SK-N-SH treated with all-trans-retinoic acid at 6 μM for 48 hours (cell line): ENCODE results near the gene NLRX1.
"Not testable (repeated sequence)": the region's sequence is repeated elsewhere in the genome, so short reads cannot be mapped to it uniquely, and the experiment has no call there.

Experiments
- ATAC-seq: fragments of 200-7000 bp; cut with Tn5 transposase; 3 replicates; pipeline ENCODE4 v1.9.1; 2020; ENCODE audit warnings: mild to moderate bottlenecking, moderate library complexity
- ARNTL ChIP-seq: fragments of 450-650 bp; formaldehyde crosslinking; IDR thresholded peaks from 2 replicates; pipeline ENCODE4 v1.5.0; 2020; ENCODE audit warnings: low read depth, mild to moderate bottlenecking, moderate library complexity, borderline replicate concordance
- BACH2 ChIP-seq: fragments of 250-450 bp; sonication (Bioruptor Pico); IDR thresholded peaks from 2 replicates; pipeline ENCODE4 v1.9.0; 2021; ENCODE audit warnings: mild to moderate bottlenecking, borderline replicate concordance
- CSDC2 ChIP-seq: fragments of 250-450 bp; sonication (Bioruptor Pico); IDR thresholded peaks from 2 replicates; pipeline ENCODE4 v1.5.0; 2020; ENCODE audit warnings: mild to moderate bottlenecking, moderate library complexity
- GLIS3 ChIP-seq: fragments of 250-450 bp; sonication (Bioruptor Pico); IDR thresholded peaks from 2 replicates; pipeline ENCODE4 v1.5.0; 2020; ENCODE audit warnings: mild to moderate bottlenecking, moderate library complexity
- OSR1 ChIP-seq: fragments of 250-450 bp; sonication (Bioruptor Pico); IDR thresholded peaks from 2 replicates; pipeline ENCODE4 v1.8.0; 2022; ENCODE audit warnings: moderate library complexity, mild to moderate bottlenecking, inconsistent platforms
- PPARA ChIP-seq: fragments of 250-450 bp; sonication (Bioruptor Pico); IDR thresholded peaks from 2 replicates; pipeline ENCODE4 v1.5.0; 2020; ENCODE audit warnings: mild to moderate bottlenecking, borderline replicate concordance
- RARB ChIP-seq: fragments of 250-450 bp; sonication (Bioruptor Pico); IDR thresholded peaks from 2 replicates; pipeline ENCODE4 v1.8.0; 2021; ENCODE audit warnings: mild to moderate bottlenecking, moderate library complexity
- TCF4 ChIP-seq: fragments of 250-450 bp; sonication (Bioruptor Pico); IDR thresholded peaks from 2 replicates; pipeline ENCODE4 v1.8.0; 2021; ENCODE audit warnings: mild to moderate bottlenecking, moderate library complexity, borderline replicate concordance
- TOX ChIP-seq: fragments of 250-450 bp; sonication (Bioruptor Pico); IDR thresholded peaks from 2 replicates; pipeline ENCODE4 v1.8.0; 2021; ENCODE audit warnings: mild to moderate bottlenecking, moderate library complexity, borderline replicate concordance
- ZC3H10 ChIP-seq: fragments of 250-450 bp; sonication (Bioruptor Pico); IDR thresholded peaks from 2 replicates; pipeline ENCODE4 v1.5.1; 2021; ENCODE audit warnings: mild to moderate bottlenecking, moderate library complexity
- ZFP30 ChIP-seq: fragments of 450-650 bp; formaldehyde crosslinking; IDR thresholded peaks from 2 replicates; pipeline ENCODE4 v1.5.0; 2022; ENCODE audit warnings: mild to moderate bottlenecking, moderate library complexity
- ZNF565 ChIP-seq: fragments of 450-650 bp; formaldehyde crosslinking; conservative IDR thresholded peaks from 2 replicates; pipeline ENCODE4 v1.5.0; 2020; ENCODE audit warnings: low read depth, mild to moderate bottlenecking, moderate library complexity
- ZNF70 ChIP-seq: fragments of 450-650 bp; formaldehyde crosslinking; IDR thresholded peaks from 2 replicates; pipeline ENCODE4 v1.5.0; 2020; ENCODE audit warnings: mild to moderate bottlenecking, moderate library complexity
- ZNF8 ChIP-seq: fragments of 450-650 bp; formaldehyde crosslinking; IDR thresholded peaks from 2 replicates; pipeline ENCODE4 v1.5.0; 2020; ENCODE audit warnings: mild to moderate bottlenecking, moderate library complexity
- TF ChIP-seq, protein P1 (sequence below): fragments of 250-450 bp; sonication (Bioruptor Pico); IDR thresholded peaks from 2 replicates; pipeline ENCODE4 v1.5.0; 2020; ENCODE audit warnings: mild to moderate bottlenecking, moderate library complexity
- TF ChIP-seq, protein P2 (sequence below): fragments of 250-450 bp; sonication (Bioruptor Pico); IDR thresholded peaks from 2 replicates; pipeline ENCODE4 v1.5.1; 2021; ENCODE audit warnings: mild to moderate bottlenecking, moderate library complexity
- TF ChIP-seq, protein P3 (sequence below): fragments of 250-450 bp; sonication (Bioruptor Pico); IDR thresholded peaks from 2 replicates; pipeline ENCODE4 v1.8.0; 2021; ENCODE audit warnings: low read depth, mild to moderate bottlenecking, moderate library complexity, borderline replicate concordance
- TF ChIP-seq, protein P4 (sequence below): fragments of 250-450 bp; sonication (Bioruptor Pico); IDR thresholded peaks from 2 replicates; pipeline ENCODE4 v1.8.0; 2020; ENCODE audit warnings: mild to moderate bottlenecking, moderate library complexity, borderline replicate concordance

The NLRX1 gene

DNA sequence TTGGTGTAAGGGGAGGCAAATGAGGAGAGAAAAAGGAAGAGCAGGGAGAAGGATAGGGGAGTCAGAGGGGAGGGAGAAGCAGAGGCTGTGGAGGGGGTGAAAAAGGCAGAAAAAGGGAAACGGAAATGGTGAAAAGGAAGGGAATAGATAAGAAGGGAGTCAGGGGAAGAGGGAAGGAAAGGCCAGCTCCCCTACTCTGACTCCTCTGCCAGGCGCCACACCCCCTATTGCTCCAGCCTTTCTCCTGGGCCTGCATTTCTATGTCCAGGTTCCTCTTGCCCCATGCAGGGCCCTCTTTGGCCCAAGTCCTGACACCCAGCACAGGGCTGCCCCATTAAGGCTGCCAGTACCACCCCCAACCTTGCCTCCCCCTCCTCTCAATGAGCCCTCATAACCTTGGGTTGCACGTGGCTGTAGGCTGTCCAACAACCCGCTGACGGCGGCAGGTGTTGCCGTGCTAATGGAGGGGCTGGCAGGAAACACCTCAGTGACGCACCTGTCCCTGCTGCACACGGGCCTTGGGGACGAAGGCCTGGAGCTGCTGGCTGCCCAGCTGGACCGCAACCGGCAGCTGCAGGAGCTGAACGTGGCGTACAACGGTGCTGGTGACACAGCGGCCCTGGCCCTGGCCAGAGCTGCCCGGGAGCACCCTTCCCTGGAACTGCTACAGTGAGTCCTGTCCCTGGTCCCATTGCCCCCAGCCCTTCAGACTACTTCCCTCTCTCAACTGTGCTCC is 13.3 kb downstream of the NLRX1 start:
- no peak for ATAC-seq
- TF ChIP-seq ZNF8 (CRISPR knock-in tag), result no peak
- TF ChIP-seq, protein P1, sequence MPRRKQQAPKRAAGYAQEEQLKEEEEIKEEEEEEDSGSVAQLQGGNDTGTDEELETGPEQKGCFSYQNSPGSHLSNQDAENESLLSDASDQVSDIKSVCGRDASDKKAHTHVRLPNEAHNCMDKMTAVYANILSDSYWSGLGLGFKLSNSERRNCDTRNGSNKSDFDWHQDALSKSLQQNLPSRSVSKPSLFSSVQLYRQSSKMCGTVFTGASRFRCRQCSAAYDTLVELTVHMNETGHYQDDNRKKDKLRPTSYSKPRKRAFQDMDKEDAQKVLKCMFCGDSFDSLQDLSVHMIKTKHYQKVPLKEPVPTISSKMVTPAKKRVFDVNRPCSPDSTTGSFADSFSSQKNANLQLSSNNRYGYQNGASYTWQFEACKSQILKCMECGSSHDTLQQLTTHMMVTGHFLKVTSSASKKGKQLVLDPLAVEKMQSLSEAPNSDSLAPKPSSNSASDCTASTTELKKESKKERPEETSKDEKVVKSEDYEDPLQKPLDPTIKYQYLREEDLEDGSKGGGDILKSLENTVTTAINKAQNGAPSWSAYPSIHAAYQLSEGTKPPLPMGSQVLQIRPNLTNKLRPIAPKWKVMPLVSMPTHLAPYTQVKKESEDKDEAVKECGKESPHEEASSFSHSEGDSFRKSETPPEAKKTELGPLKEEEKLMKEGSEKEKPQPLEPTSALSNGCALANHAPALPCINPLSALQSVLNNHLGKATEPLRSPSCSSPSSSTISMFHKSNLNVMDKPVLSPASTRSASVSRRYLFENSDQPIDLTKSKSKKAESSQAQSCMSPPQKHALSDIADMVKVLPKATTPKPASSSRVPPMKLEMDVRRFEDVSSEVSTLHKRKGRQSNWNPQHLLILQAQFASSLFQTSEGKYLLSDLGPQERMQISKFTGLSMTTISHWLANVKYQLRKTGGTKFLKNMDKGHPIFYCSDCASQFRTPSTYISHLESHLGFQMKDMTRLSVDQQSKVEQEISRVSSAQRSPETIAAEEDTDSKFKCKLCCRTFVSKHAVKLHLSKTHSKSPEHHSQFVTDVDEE (CRISPR knock-in tag), result no peak
- TF ChIP-seq ZNF70, result no peak
- TF ChIP-seq ARNTL (CRISPR knock-in tag), result no peak
- TF ChIP-seq, protein P2, sequence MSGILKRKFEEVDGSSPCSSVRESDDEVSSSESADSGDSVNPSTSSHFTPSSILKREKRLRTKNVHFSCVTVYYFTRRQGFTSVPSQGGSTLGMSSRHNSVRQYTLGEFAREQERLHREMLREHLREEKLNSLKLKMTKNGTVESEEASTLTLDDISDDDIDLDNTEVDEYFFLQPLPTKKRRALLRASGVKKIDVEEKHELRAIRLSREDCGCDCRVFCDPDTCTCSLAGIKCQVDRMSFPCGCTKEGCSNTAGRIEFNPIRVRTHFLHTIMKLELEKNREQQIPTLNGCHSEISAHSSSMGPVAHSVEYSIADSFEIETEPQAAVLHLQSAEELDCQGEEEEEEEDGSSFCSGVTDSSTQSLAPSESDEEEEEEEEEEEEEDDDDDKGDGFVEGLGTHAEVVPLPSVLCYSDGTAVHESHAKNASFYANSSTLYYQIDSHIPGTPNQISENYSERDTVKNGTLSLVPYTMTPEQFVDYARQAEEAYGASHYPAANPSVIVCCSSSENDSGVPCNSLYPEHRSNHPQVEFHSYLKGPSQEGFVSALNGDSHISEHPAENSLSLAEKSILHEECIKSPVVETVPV (CRISPR knock-in tag), result no peak

DNA sequence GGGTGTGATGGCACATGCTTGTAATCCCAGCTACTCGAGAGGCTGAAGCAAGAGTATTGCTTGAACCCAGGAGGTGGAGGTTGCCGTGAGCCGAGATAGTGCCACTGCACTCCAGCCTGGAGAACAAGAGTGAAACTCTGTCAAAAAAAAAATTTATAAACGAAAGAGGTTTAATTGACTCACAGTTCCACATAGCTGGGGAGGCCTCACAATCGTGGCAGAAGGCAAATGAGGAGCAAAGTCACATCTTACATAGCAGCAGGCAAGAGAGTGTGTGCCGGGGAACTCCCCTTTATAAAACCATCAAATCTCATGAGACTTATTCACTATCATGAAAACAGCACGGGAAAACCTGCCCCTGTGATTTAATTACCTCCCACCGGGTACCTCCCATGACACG is 15.9 kb downstream of the NLRX1 start:
- not testable (repeated sequence) for ATAC-seq

DNA sequence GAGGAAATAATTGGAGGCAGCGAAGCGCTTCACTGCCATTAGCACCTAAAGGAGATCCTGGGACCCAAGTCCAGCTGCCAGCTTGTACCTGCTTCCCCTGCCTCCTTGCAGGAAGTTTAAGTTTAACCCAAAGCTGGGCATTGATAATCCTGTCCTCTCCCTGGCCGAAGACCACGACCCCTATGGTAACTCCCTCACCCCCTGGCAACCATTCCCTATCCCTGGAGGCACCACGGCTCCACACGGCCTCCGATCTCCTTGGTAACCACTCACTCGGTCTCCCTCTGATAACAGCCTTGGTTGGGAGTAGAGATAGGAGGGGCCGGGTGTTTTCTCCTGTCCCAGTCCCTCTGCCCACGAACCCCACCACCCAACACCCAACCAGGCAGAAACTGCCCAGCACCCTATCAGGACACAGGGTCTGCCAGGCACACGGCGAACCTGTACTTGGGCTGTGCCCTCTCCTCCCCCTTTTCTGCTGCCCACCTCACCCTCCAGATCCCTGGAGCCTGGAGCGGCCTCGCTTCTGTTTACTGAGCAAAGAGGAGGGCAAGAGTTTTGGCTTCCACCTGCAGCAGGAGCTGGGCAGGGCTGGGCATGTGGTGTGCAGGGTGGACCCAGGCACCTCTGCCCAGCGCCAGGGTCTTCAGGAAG is 17.6 kb downstream of the NLRX1 start:
- no peak for ATAC-seq
- no peak for TF ChIP-seq ZNF8 (CRISPR knock-in tag)
- TF ChIP-seq, protein P3, sequence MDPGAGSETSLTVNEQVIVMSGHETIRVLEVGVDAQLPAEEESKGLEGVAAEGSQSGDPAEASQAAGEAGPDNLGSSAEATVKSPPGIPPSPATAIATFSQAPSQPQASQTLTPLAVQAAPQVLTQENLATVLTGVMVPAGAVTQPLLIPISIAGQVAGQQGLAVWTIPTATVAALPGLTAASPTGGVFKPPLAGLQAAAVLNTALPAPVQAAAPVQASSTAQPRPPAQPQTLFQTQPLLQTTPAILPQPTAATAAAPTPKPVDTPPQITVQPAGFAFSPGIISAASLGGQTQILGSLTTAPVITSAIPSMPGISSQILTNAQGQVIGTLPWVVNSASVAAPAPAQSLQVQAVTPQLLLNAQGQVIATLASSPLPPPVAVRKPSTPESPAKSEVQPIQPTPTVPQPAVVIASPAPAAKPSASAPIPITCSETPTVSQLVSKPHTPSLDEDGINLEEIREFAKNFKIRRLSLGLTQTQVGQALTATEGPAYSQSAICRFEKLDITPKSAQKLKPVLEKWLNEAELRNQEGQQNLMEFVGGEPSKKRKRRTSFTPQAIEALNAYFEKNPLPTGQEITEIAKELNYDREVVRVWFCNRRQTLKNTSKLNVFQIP (CRISPR knock-in tag), result no peak
- TF ChIP-seq, protein P2 (CRISPR knock-in tag), result no peak
- TF ChIP-seq GLIS3, result no peak
- TF ChIP-seq ZNF565 (CRISPR knock-in tag), result no peak
- no peak for TF ChIP-seq CSDC2 (CRISPR knock-in tag)
- no peak for TF ChIP-seq PPARA (CRISPR knock-in tag)
- no peak for TF ChIP-seq ZC3H10 (CRISPR knock-in tag)
- no peak for TF ChIP-seq ZFP30 (CRISPR knock-in tag)
- no peak for TF ChIP-seq ZNF70
- TF ChIP-seq TOX (CRISPR knock-in tag), result no peak
- TF ChIP-seq, protein P4, sequence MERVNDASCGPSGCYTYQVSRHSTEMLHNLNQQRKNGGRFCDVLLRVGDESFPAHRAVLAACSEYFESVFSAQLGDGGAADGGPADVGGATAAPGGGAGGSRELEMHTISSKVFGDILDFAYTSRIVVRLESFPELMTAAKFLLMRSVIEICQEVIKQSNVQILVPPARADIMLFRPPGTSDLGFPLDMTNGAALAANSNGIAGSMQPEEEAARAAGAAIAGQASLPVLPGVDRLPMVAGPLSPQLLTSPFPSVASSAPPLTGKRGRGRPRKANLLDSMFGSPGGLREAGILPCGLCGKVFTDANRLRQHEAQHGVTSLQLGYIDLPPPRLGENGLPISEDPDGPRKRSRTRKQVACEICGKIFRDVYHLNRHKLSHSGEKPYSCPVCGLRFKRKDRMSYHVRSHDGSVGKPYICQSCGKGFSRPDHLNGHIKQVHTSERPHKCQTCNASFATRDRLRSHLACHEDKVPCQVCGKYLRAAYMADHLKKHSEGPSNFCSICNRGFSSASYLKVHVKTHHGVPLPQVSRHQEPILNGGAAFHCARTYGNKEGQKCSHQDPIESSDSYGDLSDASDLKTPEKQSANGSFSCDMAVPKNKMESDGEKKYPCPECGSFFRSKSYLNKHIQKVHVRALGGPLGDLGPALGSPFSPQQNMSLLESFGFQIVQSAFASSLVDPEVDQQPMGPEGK (CRISPR knock-in tag), result no peak
- TF ChIP-seq TCF4 (CRISPR knock-in tag), result no peak
- TF ChIP-seq BACH2 (CRISPR knock-in tag), result no peak
- TF ChIP-seq OSR1 (CRISPR knock-in tag), result no peak
- TF ChIP-seq RARB (CRISPR knock-in tag), result no peak
